Caco-2 (cell line): ENCODE data around the gene SLC16A12. TPM values are rescaled to one million over a fixed set of nuclear protein-coding genes. Genes with fewer than 3 reads are reported as not detected.

ENCODE experiments used
- BruUV-seq: library from RNA; stranded (reverse); fragments of 400-500 nt; replicated peaks from 2 replicates; lab custom pipeline; 2021; lab: Mats Ljungman, UMichigan
- CTCF ChIA-PET: fragments of 300-600 bp; sonication (Branson Sonifier 250); formaldehyde crosslinking; loops from one replicate; lab custom pipeline; 2022; ENCODE audit warnings: antibody characterized with exemption; lab: Charles Lee
- POLR2A ChIA-PET: fragments of 300-600 bp; sonication (Branson Sonifier 250); formaldehyde crosslinking; loops from one replicate; lab custom pipeline; 2022; ENCODE audit warnings: antibody characterized with exemption; lab: Charles Lee
- DNase-seq, 2 experiments: peaks; one replicate each; pipeline versions ENCODE4 v3.0.0 to v3.0.0-alpha.2; 2020 to 2022
- H3K27me3 ChIP-seq: replicated peaks from 2 replicates; pipeline ENCODE4 v1.6.0; 2011; ENCODE audit warnings: low read length; ENCODE audit not compliant: control insufficient read depth, insufficient read depth
- H3K36me3 ChIP-seq: 2 replicates; pipeline ENCODE4 v1.5.1; 2011; ENCODE audit warnings: low read length; ENCODE audit not compliant: control insufficient read depth, insufficient read depth
- H3K4me1 ChIP-seq: fragments of 250-450 bp; sonication (Bioruptor Pico); 2 replicates; pipeline ENCODE4 v1.5.1; 2020; ENCODE audit warnings: mild to moderate bottlenecking
- H3K4me3 ChIP-seq: 2 replicates; pipeline ENCODE4 v1.5.1; 2011; ENCODE audit warnings: low read depth, mild to moderate bottlenecking, control low read depth, low read length
- H3K9me3 ChIP-seq: fragments of 250-450 bp; sonication (Bioruptor Pico); 2 replicates; pipeline ENCODE4 v1.5.1; 2020; ENCODE audit warnings: mild to moderate bottlenecking, moderate library complexity
- H3K27ac Mint-ChIP-seq: one replicate; pipeline ENCODE4 v1.8.0; 2022; ENCODE audit warnings: mixed read lengths; ENCODE audit not compliant: unreplicated experiment
- H3K27me3 Mint-ChIP-seq: one replicate; pipeline ENCODE4 v1.8.0; 2022; ENCODE audit warnings: mixed read lengths; ENCODE audit not compliant: insufficient read depth, unreplicated experiment
- H3K36me3 Mint-ChIP-seq: one replicate; pipeline ENCODE4 v1.8.0; 2022; ENCODE audit warnings: mild to moderate bottlenecking, mixed read lengths; ENCODE audit not compliant: insufficient read depth, unreplicated experiment
- H3K4me1 Mint-ChIP-seq: one replicate; pipeline ENCODE4 v1.8.0; 2022; ENCODE audit warnings: low read depth, mixed read lengths; ENCODE audit not compliant: unreplicated experiment
- H3K4me3 Mint-ChIP-seq: one replicate; pipeline ENCODE4 v1.8.0; 2022; ENCODE audit warnings: mild to moderate bottlenecking, moderate library complexity, mixed read lengths; ENCODE audit not compliant: unreplicated experiment
- H3K9me3 Mint-ChIP-seq: one replicate; pipeline ENCODE4 v1.8.0; 2022; ENCODE audit warnings: mixed read lengths; ENCODE audit not compliant: unreplicated experiment
- intact Hi-C: fragments of 100-400 bp; cut with micrococcal nuclease; formaldehyde crosslinking; loops from one replicate; pipeline ENCODE4 v1.10.0; 2022; ENCODE audit not compliant: unreplicated experiment
- total RNA-seq: library from RNA; stranded (reverse); gene quantifications from 2 replicates; pipeline ENCODE4 v1.2.3, GENCODE V29; 2022
- TF ChIP-seq, protein P1 (sequence below), 2 experiments: fragments of 200-600 bp in 1 of 2; IDR thresholded peaks; 1 replicate in 1 of 2; 2 replicates in 1 of 2; pipeline versions ENCODE4 v1.5.1 to v1.8.0; 2011 to 2022; ENCODE audit warnings: antibody characterized with exemption in 1 of 2, control low read depth in 1 of 2, inconsistent platforms in 1 of 2, low read depth in 1 of 2, low read length in 1 of 2, mild to moderate bottlenecking in 1 of 2, moderate library complexity in 1 of 2; ENCODE audit not compliant: insufficient read depth in 1 of 2, severe bottlenecking in 1 of 2, unreplicated experiment in 1 of 2

SLC16A12 gene
- total RNA-seq, 1 experiment from 2014 or later, result not detected

GRCh38 chr10:89431977-89432376 lies 103.4 kb downstream of the SLC16A12 start:
- H3K36me3 Mint-ChIP-seq, result no peaks in the 10 kb centered on the region
- no peak for DNase-seq
- ChIA-PET POLR2A (no interaction called here), CTCF (no interaction called here)
- TF ChIP-seq, protein P1, sequence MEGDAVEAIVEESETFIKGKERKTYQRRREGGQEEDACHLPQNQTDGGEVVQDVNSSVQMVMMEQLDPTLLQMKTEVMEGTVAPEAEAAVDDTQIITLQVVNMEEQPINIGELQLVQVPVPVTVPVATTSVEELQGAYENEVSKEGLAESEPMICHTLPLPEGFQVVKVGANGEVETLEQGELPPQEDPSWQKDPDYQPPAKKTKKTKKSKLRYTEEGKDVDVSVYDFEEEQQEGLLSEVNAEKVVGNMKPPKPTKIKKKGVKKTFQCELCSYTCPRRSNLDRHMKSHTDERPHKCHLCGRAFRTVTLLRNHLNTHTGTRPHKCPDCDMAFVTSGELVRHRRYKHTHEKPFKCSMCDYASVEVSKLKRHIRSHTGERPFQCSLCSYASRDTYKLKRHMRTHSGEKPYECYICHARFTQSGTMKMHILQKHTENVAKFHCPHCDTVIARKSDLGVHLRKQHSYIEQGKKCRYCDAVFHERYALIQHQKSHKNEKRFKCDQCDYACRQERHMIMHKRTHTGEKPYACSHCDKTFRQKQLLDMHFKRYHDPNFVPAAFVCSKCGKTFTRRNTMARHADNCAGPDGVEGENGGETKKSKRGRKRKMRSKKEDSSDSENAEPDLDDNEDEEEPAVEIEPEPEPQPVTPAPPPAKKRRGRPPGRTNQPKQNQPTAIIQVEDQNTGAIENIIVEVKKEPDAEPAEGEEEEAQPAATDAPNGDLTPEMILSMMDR (IDR thresholded peaks at IDR 0.05; ENCODE audit: insufficient read depth in 1 of 2, low read depth in 1 of 2, low read length in 1 of 2, severe bottlenecking in 1 of 2, unreplicated experiment in 1 of 2), result no peak
- H3K4me1 Mint-ChIP-seq, result no peaks in the 10 kb centered on the region
- Histone ChIP-seq H3K9me3 (no peaks in the 10 kb centered on the region), H3K27me3 (no peaks in the 10 kb centered on the region; the same call in 1 of the 2 replicates), H3K4me3 (no peak overlapping the region), H3K36me3 (no peaks in the 10 kb centered on the region), H3K4me1 (no peaks in the 10 kb centered on the region)
- intact Hi-C loops, result no loop called here
- no peaks in the 10 kb centered on the region for H3K9me3 Mint-ChIP-seq
- H3K27me3 Mint-ChIP-seq, result peaks cover 16% of the 10 kb centered on the region
- H3K4me3 Mint-ChIP-seq, result no peak overlapping the region
- no peak overlapping the region for H3K27ac Mint-ChIP-seq
- BruUV-seq, result no TSS peak

- Mint-ChIP-seq H3K36me3 (no peaks in the 10 kb centered on the region), H3K27ac (no peak overlapping the region), H3K4me1 (peaks cover 18% of the 10 kb centered on the region), H3K27me3 (peaks cover 5% of the 10 kb centered on the region), H3K9me3 (no peaks in the 10 kb centered on the region), H3K4me3 (no peak overlapping the region)
- ChIA-PET POLR2A (no interaction called here), CTCF (no interaction called here)
- Histone ChIP-seq H3K36me3 (no peaks in the 10 kb centered on the region), H3K9me3 (no peaks in the 10 kb centered on the region), H3K4me1 (peaks cover 14% of the 10 kb centered on the region), H3K27me3 (no peaks in the 10 kb centered on the region), H3K4me3 (no peak overlapping the region)
- TF ChIP-seq, protein P1 (IDR thresholded peaks at IDR 0.05; ENCODE audit: insufficient read depth in 1 of 2, low read depth in 1 of 2, low read length in 1 of 2, severe bottlenecking in 1 of 2, unreplicated experiment in 1 of 2), result no peak
- intact Hi-C loops, result loop anchor here (5.0 kb wide), 1 partner anchor 343 kb away; no protein-coding TSS in a partner anchor
- DNase-seq, result no peak
- no TSS peak for BruUV-seq
Observed at GRCh38 chr10:89428877-89429276, 106.5 kb downstream of the SLC16A12 start.

DNA sequence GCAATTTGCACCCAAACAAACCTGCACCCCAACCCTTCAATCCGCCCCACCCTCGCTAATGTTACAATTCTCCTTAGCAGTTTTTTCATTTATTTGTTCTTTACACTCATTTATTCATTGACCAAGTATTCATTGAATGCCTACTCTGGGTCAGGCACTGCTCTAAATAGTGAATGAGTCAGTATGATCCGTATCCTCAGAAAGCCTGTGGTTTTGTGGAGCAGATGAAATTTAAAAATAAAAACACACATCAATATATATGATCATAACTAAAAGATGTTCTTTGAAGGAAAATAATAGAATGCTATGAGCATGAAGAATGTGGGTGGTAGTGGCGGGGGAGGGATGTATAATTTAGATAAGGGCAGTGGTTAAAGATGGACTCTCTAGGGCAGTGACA lies 107.8 kb downstream of the SLC16A12 start:
- no peak overlapping the region for H3K4me3 Mint-ChIP-seq
- no peak overlapping the region for H3K27ac Mint-ChIP-seq
- Histone ChIP-seq H3K4me1 (peaks cover 14% of the 10 kb centered on the region), H3K36me3 (no peaks in the 10 kb centered on the region), H3K9me3 (no peaks in the 10 kb centered on the region), H3K4me3 (no peak overlapping the region), H3K27me3 (no peaks in the 10 kb centered on the region)
- no TSS peak for BruUV-seq
- no peaks in the 10 kb centered on the region for H3K9me3 Mint-ChIP-seq
- no peak for DNase-seq
- CTCF ChIA-PET, result no interaction called here
- H3K36me3 Mint-ChIP-seq, result no peaks in the 10 kb centered on the region
- peaks cover 5% of the 10 kb centered on the region for H3K27me3 Mint-ChIP-seq
- intact Hi-C loops, result loop anchor here (2.0 to 5.0 kb wide), 4 partner anchors 39 to 345 kb away; partner anchors contain the start of gene KIF20B
- TF ChIP-seq, protein P1 (IDR thresholded peaks at IDR 0.05; ENCODE audit: insufficient read depth in 1 of 2, low read depth in 1 of 2, low read length in 1 of 2, severe bottlenecking in 1 of 2, unreplicated experiment in 1 of 2), result no peak
- POLR2A ChIA-PET, result no interaction called here
- H3K4me1 Mint-ChIP-seq, result peaks cover 18% of the 10 kb centered on the region
